ENCODE measurements around the gene NUP62. TPM values are rescaled to one million over a fixed set of nuclear protein-coding genes. Genes with fewer than 3 reads are reported as not detected.

NUP62 gene
- total and polyA plus RNA-seq, 2 of the 4 experiments (the other 2 are of a cell fraction): 21.3 to 29.7 TPM

DNA sequence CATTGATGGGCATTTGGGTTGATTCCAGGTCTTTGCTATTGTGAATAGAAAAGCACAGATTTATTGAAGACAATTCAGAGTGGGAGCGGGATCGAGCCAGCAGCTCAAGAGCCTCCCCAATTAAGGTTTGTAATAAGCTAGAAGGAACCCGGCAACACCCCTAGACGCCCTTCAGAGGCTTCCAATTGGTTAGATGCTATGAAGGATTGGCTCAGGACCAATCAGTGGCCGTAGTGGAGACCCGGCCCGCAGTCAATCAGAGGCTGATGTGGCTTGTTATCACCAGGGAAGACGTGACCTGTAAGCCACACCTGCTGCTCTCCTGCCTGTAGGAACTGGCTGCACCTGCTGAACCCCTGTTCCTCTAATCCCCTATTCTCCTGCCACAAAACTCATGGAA lies 17.1 kb upstream of the NUP62 start:
- Histone ChIP-seq H3K27ac (ENCODE audit: insufficient read depth, low read length) (no peak overlapping the region), H4K20me1 (ENCODE audit: insufficient read depth, low read length) (no peaks in the 10 kb centered on the region), H3K9me1 (ENCODE audit: insufficient read depth, low read length) (no peaks in the 10 kb centered on the region), H2AFZ (replicated peaks; ENCODE audit: low read length, poor library complexity) (no peak overlapping the region), H3K4ac (ENCODE audit: low read depth, low read length) (no peak overlapping the region), H3K4me1 (ENCODE audit: control insufficient read depth, insufficient read depth, low read length) (no peaks in the 10 kb centered on the region), H3K9ac (ENCODE audit: low read depth, low read length) (no peak overlapping the region), H4K8ac (ENCODE audit: low read depth in 2 of 2, low read length in 2 of 2) (no peak overlapping the region), H4K5ac (ENCODE audit: low read depth, low read length) (no peak overlapping the region), H3K4me2 (ENCODE audit: low read depth, low read length) (no peak overlapping the region), H3K79me1 (ENCODE audit: low read depth in 1 of 2, low read length in 2 of 2) (no peaks in the 10 kb centered on the region), H2BK15ac (ENCODE audit: low read depth, low read length) (no peak overlapping the region), H4K91ac (ENCODE audit: insufficient read depth, low read depth, low read length) (no peak overlapping the region), H3K23ac (ENCODE audit: low read depth, low read length) (no peak overlapping the region), H3K56ac (ENCODE audit: extremely low read depth, insufficient read depth, low read length) (no peak overlapping the region), H2AK9ac (replicated peaks; ENCODE audit: low read depth, low read length, poor library complexity) (no peak overlapping the region), H3K14ac (replicated peaks; ENCODE audit: low read depth, low read length) (no peak overlapping the region), H3K36me3 (ENCODE audit: control insufficient read depth, insufficient read depth, low read length) (no peaks in the 10 kb centered on the region), H2BK5ac (ENCODE audit: low read depth, low read length, poor library complexity, severe bottlenecking) (no peak overlapping the region), H3K4me3 (ENCODE audit: insufficient read depth, low read depth, low read length) (no peak overlapping the region), H2BK20ac (ENCODE audit: low read depth, low read length) (no peak overlapping the region), H3K27me3 (ENCODE audit: control insufficient read depth, insufficient read depth, low read length) (peaks cover 3% of the 10 kb centered on the region; the same call in 1 of the 2 replicates), H3K18ac (ENCODE audit: low read depth, low read length) (no peak overlapping the region), H3K9me3 (ENCODE audit: control insufficient read depth, insufficient read depth, low read length) (no peaks in the 10 kb centered on the region), H2BK120ac (ENCODE audit: low read depth, low read length) (no peak overlapping the region), H2AK5ac (ENCODE audit: low read depth, low read length) (no peak overlapping the region)
- dilution Hi-C loops (cut with HindIII; ENCODE audit: low sequenced_read_pairs, unreplicated experiment): no loop called here
- DNase-seq (no peak), ATAC-seq (ENCODE audit: low read depth) (no peak)
- TF ChIP-seq MAZ (IDR thresholded peaks at IDR 0.05; ENCODE audit: borderline replicate concordance, low read depth, low read length) (no peak), POLR2A (IDR thresholded peaks at IDR 0.05; ENCODE audit: low read depth, low read length) (no peak), RCOR1 (IDR thresholded peaks at IDR 0.05; ENCODE audit: insufficient replicate concordance, low read length) (no peak), RFX5 (IDR thresholded peaks at IDR 0.05; ENCODE audit: low read depth, low read length) (no peak), SMC3 (IDR thresholded peaks at IDR 0.05; ENCODE audit: low read depth, low read length) (no peak), RAD21 (IDR thresholded peaks at IDR 0.05; ENCODE audit: low read length) (no peak), FOS (IDR thresholded peaks at IDR 0.05; ENCODE audit: low read depth, low read length) (no peak), CHD1 (IDR thresholded peaks at IDR 0.05; ENCODE audit: low read depth, low read length) (no peak), MAFK (IDR thresholded peaks at IDR 0.05; ENCODE audit: low read depth, low read length) (no peak), NFE2L2 (IDR thresholded peaks at IDR 0.05; ENCODE audit: low read depth, low read length) (no peak), CEBPB (IDR thresholded peaks at IDR 0.05; ENCODE audit: low read depth, low read length) (no peak), BHLHE40 (IDR thresholded peaks at IDR 0.05; ENCODE audit: low read depth, low read length) (no peak), MXI1 (IDR thresholded peaks at IDR 0.05; ENCODE audit: borderline replicate concordance, low read depth, low read length) (no peak)
- TF ChIP-seq, protein P1, sequence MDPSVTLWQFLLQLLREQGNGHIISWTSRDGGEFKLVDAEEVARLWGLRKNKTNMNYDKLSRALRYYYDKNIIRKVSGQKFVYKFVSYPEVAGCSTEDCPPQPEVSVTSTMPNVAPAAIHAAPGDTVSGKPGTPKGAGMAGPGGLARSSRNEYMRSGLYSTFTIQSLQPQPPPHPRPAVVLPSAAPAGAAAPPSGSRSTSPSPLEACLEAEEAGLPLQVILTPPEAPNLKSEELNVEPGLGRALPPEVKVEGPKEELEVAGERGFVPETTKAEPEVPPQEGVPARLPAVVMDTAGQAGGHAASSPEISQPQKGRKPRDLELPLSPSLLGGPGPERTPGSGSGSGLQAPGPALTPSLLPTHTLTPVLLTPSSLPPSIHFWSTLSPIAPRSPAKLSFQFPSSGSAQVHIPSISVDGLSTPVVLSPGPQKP (IDR thresholded peaks at IDR 0.05; ENCODE audit: borderline replicate concordance, low read depth, low read length): no peak
- TF ChIP-seq, protein P2, sequence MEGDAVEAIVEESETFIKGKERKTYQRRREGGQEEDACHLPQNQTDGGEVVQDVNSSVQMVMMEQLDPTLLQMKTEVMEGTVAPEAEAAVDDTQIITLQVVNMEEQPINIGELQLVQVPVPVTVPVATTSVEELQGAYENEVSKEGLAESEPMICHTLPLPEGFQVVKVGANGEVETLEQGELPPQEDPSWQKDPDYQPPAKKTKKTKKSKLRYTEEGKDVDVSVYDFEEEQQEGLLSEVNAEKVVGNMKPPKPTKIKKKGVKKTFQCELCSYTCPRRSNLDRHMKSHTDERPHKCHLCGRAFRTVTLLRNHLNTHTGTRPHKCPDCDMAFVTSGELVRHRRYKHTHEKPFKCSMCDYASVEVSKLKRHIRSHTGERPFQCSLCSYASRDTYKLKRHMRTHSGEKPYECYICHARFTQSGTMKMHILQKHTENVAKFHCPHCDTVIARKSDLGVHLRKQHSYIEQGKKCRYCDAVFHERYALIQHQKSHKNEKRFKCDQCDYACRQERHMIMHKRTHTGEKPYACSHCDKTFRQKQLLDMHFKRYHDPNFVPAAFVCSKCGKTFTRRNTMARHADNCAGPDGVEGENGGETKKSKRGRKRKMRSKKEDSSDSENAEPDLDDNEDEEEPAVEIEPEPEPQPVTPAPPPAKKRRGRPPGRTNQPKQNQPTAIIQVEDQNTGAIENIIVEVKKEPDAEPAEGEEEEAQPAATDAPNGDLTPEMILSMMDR (conservative IDR thresholded peaks at IDR 0.05; ENCODE audit: low read depth, low read length): no peak
- TF ChIP-seq, protein P3, sequence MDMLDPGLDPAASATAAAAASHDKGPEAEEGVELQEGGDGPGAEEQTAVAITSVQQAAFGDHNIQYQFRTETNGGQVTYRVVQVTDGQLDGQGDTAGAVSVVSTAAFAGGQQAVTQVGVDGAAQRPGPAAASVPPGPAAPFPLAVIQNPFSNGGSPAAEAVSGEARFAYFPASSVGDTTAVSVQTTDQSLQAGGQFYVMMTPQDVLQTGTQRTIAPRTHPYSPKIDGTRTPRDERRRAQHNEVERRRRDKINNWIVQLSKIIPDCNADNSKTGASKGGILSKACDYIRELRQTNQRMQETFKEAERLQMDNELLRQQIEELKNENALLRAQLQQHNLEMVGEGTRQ (IDR thresholded peaks at IDR 0.05; ENCODE audit: low read depth, low read length): no peak
- ChIA-PET POLR2A (ENCODE audit: unreplicated experiment) (no interaction called here), CTCF (no interaction called here)
- no TSS peak for BruUV-seq (replicated peaks)
- no CpG with 5 or more reads among the region's 8 CpGs for WGBS, 2 experiments (ENCODE audit: extremely low coverage in 2 of 2, insufficient read length in 1 of 2)
- intact Hi-C loops (cut with micrococcal nuclease): no loop called here
- in situ Hi-C loops (cut with MboI; ENCODE audit: low sequenced_read_pairs): no loop called here
